GM21515 (cell line): ENCODE results near the gene BCL10.
"Not testable (repeated sequence)": the region's sequence is repeated elsewhere in the genome, so short reads cannot be mapped to it uniquely, and the experiment has no call there.

Source experiments
- ATAC-seq: cut with Tn5 transposase; IDR thresholded peaks from one replicate; pipeline ENCODE4 v1.9.1; 2021; ENCODE audit not compliant: unreplicated experiment

BCL10 gene

DNA sequence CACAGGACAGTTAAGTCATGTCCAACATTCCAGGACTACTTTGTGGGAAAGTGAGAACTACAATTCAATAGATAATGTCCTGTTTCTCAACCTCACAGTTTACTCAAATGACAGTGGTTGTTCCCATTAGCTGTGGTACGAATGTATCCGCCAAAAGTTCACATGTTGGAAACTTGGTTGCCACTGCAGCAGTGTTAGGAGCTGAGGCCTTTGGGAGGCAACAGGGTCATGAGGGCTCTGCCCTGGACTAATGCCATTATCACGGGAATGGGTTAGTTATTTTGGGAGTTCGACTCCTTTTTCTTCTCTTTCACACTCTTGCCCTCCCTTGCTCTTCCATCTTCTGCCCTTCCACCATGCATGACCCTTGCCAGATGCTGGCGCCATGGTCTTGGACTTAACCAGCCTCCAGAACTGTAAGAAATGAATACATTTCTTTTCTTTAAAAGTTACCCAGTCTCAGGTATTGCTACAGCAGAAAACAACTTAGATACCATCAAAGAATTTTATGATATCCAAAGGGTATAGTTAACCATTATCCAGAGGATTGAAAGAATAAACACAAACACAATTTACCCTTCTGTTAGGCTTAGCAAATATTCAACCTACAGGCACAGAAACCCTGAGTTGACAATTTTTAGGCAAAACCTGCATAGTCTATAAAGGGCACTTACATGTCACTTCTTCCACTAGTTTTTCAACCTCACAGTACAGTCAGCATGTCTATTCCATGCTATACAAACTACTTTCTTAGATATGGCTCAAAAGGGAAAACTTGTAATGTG is 7.4 kb downstream of the BCL10 start:
- no peak for ATAC-seq

DNA sequence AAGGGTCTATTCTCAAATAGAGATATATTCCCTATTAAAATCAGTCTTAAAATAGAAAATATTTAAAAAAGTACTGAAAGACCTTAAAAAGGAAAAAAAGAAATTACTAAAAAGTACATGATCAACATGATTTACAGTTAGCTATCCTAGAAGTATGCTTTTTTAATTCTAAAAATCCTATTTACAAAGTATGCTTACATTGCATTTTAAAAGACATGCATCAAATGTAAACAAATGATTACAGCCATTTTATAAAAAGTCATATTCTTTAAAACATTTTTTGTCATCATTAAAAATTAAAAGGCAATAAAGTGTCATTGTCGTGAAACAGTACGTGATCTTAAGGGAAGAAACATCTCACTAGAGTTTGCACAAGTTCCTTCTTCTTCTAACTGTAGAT is 9.1 kb downstream of the BCL10 start:
- no peak for ATAC-seq

DNA sequence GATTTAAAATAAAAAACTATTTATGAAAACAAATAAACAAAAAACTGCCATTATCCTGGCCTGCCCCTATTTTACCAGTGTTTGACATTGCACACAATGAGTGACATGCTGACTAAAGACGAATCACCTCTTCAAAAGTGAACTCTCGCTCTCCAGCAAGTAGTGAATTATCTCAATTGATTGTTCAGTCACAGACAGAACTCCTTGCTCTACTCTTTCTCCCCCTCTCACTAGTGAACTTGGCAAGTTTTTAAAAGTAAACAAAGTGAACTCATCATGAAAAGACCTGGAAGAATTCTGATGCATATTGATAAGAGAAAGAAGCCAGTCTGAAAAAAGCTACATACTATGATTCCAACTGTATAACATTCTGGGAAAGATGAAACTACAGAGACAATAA is 12.3 kb downstream of the BCL10 start:
- no peak for ATAC-seq

DNA sequence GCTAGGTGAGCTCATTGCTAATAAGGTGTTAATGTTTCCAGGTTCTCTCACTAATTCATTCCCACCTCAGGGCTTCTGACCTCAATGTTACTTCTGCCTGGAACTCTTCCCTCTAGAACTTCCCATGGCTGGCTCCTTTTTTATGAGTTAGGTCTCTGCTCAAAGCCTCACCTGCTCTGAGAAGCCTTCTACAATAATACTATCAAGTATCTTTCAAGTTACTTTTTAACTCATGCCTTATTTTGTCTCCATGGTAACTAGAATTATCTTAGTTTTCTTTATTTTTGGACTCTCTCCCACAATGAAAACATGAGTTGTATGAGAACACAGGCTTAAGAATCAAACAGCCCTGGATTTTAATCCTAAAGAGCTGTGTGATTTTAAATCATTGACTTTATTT is 13.4 kb downstream of the BCL10 start:
- ATAC-seq, result no peak

DNA sequence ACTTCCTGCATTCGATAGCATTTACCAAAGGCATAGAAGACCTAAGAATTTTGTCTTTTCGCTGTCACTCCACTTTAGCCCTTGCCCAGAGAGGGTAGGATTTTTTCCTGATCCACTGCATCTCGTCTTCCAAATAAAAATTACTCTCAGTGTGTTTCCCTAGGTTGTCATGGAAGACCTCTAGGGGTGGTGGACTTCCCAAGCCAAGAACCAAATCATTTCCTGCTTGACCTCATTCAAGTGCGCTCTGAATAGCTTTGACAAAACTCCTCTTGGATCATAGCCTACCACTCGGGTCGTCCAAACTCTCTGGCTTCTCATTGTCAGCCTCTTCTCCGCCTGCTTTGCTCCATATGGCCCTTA is 16.5 kb downstream of the BCL10 start:
- ATAC-seq, result no peak

DNA sequence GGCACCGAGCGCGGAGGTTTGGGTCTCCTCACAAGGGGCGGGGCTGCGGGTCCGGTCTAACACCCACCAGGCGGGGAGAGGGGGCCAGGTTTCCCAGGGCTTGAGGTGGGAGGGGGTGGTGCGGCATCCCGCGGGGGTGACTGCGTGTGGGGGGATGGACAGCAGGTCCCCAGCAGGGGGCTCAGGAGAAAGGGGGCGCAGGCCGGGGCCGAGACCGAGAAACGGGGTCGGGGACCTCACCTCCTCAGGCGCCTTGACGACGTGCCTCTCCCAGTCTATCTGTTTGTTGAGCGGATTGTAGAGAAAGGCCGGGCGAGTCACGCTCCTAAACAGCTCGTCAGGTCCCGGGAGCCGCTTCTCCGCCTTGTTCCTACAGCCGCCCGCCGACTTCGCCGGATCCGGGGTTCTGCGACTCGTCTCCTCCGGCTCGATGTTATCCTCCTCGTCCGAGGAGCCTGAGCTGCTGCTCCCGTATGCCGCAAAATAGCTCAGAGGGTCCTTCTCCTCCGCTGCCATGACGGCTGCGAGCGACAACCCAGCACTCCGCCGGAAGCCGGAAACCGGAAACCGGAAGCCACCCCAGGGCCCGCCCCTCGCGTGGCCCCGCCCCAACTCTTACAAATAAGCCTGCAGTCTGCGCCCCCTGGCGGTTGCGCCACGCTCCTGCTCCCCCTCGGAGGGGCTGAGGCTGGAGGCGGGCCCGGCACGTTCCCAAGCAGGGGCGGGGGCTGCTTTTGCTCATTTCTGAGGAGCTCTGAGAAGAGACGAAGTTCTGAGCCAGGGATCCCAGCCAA is 17.1 kb downstream of the BCL10 start, which contains the start of gene C1orf52:
Gene C1orf52, minus strand, starts transcription at position 545 of the 794 bp plus-strand sequence. Its CDS starts 29 bp downstream, at position 516.
- ATAC-seq, result peak; percentile 97

DNA sequence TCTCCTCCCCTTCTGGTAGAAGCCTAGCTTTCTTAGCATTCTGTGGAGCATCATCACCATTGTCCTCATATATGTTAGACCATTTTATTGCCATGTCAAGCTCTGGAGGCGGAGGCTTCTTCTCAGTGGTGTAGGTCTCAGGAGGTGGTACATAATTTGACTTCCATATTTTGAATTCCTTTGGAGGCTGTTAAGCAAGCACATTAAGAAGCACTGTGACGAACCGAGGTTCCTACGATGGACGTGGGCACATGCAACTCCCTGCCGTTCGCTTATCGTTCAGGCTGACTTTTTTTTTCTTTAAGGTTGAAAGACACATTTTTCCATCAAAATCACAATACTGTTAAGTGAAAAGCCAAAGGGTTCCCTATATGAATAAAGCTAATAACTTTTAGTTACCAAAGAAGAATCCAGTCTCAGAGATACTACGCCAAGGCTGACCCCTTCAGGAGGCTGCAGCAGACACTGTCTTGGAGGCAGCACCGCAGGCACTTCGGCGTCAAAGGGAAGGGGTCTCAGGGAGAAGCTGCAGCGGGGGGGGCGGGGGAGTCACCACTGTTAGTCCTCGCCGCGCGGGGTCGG is 17.8 kb downstream of the BCL10 start:
- no peak for ATAC-seq

DNA sequence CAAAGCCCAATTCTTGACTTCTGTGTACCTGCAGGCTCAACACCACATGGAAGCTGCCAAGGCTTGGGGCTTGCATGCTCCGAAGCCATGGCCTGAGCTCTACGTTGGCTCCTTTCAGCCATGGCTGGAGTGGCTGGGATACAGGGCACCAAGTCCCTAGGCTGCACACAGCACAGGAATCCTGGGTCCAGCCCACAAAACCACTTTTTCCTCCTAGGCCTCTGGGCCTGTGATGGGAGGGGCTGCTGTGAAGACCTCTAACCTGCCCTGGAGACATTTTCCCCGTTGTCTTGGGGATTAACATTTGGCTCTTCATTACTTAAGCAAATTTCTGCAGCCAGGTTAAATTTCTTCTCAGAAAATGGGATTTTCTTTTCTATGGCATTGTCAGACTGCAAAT is 27.4 kb downstream of the BCL10 start:
- ATAC-seq, result not testable (repeated sequence)

DNA sequence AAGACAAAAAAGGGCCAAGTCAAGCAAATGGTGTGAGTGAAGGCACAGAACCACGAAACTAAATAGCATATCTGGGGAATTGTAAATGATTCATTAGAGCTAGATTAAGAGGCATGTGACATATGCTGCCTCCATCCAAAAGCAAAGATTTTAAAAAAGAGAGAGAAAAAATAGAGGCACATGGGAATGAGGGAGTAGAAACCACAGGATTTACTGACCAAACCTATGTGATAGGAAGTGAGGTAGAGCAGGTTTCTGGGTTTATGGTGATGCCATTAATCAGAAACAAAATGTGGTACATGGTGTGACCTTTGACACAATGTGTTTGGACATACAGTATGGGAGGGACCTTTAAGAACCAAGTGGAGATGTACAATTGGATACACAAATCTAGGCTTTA is 30.5 kb downstream of the BCL10 start:
- ATAC-seq, result no peak

DNA sequence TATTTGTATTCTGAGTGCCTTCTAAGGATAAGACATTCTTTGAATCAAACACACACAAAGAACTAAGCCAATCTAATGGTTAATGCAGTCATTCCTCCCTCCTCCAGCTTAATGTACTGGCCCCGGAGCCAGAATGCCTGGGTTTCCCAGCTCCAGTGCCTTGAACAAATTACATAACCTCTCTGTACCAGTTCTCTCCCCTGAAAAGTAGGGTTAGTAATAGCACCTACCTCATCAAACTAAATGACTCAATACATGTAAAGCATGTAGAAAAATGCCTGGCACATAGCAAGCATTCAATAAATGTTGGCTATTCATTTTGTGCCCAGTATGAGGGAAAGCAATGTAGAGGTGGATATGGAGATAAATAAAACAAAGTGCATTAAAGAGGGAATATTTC is 31.0 kb downstream of the BCL10 start:
- ATAC-seq, result no peak

DNA sequence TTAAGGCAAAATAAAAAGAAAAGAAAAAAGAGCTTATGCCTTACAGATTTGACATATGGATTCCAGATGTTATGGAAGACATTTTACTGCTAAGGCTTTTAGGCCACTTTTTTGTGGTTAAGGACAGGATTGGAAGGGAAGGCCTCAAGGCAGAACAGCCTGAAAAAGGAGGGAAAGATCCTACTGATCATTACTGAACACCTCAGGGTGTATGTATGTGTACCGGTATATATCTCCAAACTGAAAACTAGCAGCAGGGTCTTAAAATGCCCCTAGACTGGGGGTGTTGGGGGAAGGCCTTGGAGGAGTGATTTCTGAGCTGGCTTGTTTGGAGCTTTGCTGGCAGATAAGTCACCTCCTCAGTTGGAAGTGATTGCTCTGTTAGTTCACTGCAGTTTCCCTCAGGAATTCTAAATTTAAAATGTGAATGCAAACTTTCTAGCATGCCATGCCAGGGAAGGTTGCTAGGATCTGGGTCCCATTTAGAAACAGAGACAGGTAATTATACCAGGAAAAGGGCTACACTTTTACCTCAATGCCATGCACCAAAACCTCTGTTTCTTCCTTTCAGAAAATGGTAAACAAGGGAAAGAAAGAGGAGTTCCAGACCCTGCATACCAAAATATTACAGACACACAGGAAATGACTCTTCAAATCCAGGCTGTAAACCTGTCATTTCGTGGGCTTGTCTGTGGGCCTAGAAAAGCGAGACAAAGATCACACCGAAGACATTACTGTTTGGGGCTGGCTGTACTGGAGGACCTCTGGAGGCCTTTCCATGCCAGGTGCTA is 32.0 kb downstream of the BCL10 start:
- no peak for ATAC-seq

DNA sequence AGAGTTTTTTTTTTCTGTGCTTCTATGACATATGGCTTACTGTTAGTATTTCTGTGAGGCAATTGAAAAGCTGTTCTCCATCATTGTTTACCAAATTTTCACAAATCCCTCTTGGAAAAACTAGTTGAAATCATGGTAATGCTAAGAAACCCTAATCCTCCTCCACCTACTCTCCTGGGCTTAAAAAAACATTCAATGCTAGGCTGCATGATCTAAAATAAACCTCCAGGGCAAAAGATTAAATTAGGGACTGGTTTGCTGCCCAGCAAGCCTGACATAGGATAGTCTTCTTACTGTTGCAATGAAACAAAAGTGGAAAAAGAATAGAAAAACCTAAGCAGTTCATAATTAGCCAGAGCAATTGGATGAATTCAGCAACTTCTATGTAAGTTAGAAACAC is 33.1 kb downstream of the BCL10 start:
- no peak for ATAC-seq

DNA sequence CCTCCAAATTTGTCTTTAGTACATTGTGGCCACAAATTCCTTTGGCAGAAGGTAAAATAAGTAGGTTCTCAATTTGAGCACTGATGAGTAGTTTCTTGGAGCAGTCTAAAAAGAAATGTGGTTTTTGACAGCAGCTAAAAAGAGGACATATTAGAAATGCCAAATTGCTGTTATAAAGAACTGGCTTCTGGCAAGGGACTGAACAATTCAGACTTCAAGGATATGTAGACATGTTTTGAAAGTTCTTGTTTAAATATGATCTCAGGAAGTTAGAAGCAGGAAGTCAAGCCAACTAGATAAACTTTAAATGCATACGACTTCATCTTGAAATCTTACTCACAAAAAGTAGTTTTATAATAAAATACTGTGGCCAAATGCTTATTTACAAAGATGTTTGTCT is 35.8 kb downstream of the BCL10 start:
- no peak for ATAC-seq

DNA sequence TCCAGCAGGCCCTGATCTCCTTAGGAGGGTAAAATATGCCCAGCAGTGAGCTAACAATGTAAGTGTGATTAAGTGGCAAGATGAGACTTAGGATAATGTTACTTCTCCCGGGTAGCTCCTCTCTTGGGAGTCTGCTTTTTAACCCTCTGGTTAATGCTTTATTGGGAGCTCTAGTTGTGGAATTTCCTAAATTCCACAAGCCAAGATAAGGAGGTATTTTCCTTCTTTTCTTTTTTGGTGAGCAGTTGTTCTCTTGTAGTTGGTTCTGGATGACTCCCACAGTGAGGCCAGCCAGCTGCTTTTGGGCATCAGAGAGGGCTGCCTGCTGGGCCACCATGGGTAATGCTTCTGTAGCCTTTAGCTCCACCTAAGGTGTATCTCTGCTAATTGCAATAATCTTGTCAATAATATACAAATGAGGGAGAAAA is 36.2 kb downstream of the BCL10 start:
- ATAC-seq, result no peak

DNA sequence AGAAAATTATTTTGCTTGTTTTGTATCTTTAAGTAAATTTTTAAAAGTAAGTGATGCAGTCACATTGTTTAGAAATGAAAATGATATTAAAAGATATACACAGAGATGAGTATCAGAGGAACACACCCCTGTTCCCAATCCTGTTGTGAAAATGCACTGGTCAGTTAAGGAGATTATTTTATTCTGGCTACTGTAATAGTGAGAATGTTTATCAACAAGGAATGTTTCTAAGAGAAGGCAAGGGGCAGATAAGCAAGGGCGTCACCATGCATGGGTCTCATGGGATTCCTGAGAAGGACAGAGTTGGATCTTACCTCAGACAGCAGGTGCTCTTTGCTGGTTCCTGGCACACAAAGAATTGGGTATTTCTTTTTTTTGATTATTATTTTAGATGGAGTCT is 38.8 kb downstream of the BCL10 start:
- ATAC-seq, result no peak

DNA sequence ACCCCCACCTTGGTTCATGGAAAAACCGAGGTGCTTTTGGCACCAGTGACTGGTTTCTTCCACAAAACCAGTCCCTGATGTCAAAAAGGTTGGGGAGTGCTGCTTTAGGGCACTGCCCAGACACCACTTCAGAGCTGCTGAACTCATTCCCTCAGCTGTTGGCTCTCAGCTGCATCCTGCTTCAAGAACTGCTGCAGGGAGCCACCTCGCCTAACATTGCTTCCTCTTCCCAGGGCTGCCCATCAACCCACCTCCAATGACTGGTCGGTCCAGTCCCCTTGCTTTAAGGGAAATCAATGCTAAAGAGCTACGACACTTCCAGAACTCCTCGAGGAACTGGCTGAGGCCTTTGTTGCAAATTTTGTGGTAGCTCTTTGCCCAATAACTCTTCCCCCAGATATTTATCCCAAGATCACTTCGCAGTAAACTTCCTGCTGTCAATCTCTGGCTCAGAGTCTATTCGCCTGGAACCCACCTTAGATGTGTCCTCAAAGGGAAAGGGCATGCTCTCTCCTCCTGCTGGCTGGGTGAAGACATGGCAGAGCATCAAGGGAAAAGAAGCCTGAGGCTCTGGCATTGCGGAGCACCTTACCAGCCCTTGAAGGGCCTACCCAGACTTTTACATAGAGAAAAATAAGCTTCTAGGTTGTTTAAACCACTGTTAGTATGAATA is 46.0 kb downstream of the BCL10 start:
- ATAC-seq, result no peak

DNA sequence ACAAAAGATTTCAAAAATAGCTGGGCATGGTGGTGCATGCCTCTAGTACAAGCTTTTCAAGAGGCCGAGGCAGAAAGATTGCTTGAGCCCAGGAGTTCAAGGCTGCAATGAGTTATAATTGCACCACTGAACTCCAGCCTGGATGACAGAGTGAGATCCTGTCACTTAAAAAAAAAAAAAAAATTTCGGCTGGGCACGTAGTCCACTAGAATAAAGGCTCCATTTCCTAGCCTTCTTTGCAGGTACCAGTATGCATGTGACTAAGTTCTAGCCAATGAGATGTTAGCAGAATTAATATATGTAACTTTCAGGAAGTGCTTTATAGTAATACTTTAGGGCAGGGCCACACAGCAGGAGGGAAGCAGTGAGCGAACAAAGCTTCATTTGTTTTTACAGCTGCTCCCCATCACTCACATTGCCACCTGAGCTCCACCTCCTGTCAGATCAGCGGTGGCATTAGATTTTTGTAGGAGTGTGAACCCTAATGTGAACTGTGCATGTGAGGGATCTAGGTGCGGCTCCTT is 46.8 kb downstream of the BCL10 start:
- no peak for ATAC-seq

DNA sequence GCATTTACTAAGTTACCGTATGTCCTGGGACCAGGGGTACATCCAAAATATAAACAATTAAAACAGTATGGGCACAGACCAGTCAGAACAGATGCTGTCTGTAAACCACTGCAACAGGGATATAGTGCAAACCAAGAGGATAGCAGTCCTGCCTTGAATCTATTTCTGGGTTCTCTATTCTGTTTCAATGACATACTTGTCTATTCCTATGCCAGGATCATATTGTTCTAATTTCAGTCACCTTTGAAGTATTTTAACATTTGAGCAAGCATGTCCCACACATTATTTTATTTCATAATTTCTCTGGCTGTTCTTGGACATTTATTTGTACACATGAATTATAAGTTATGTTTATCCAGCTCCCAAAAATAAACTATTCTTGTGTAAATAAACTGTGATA is 47.5 kb downstream of the BCL10 start:
- no peak for ATAC-seq

DNA sequence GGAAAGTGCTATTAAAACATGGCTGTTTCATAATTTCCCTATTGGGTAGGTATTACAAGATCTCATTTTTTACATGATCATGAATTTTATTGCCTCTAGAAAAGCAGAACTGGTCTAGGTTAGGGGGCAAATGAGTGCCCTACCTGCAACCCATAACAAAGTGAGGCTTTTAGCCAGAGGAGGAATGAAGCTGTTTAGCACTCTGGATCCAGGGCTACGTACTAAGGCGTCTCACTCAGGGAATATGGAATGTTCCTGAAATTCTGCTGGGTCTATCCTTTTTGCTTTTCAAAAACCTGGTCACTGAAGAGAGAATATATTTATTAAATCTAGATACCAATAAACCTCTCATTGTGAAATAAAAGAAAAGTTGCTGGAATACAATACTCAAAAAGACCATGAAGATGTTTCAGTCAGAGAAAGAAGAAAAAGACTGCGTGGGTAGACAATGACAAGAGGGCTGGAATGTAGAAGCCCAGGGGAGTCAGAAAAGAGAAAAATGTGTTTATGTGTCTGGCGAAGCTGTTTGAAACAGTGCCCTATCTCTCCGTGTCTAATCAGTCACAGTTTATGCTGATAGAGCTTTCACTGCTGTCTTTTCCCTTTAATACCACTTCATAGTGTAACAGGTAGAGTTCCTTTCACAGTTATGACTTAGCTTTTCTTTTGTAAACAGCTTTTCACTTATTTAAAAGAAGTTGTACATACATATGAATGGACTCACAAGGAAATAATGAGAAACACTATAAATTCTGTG is 50.6 kb downstream of the BCL10 start:
- no peak for ATAC-seq
